ENCODE measurements around the gene TSPO2. TPM values are rescaled to one million over a fixed set of nuclear protein-coding genes. Genes with fewer than 3 reads are reported as not detected.
A peak's percentile ranks its signal among the peaks of the same experiment; 100 is the strongest.

The TSPO2 gene
- total and polyA plus RNA-seq, 2 of the 13 experiments (the other 11 are each of a cell fraction or from before 2014, with no cell fraction given), result 0.55 TPM; not detected in 1

GRCh38 chr6:41027799-41028560 is 14.3 kb upstream of the TSPO2 start (continued):
- no peak for TF ChIP-seq SOX13 (IDR thresholded peaks at IDR 0.05)
- peak in 1 of 2 experiments; percentile 23; a peak in 1 of 4 replicates for TF ChIP-seq SOX13 (CRISPR knock-in tag; conservative IDR thresholded peaks at IDR 0.05 in 1 of 2, IDR thresholded peaks at IDR 0.05 in 1 of 2)
- no peak for TF ChIP-seq MLX (CRISPR knock-in tag; IDR thresholded peaks at IDR 0.05)
- no peak for TF ChIP-seq ZBTB2 (CRISPR knock-in tag; IDR thresholded peaks at IDR 0.05; ENCODE audit: low read depth)
- peak; percentile 79; the same call in 1 of the 2 replicates for TF ChIP-seq LBX2 (CRISPR knock-in tag; IDR thresholded peaks at IDR 0.05; ENCODE audit: borderline replicate concordance)
- TF ChIP-seq ZSCAN20 (CRISPR knock-in tag; IDR thresholded peaks at IDR 0.05; ENCODE audit: borderline replicate concordance), result peak; percentile 57; the same call in 1 of the 2 replicates
- TF ChIP-seq CEBPG (CRISPR knock-in tag; IDR thresholded peaks at IDR 0.05), result no peak
- peak; percentile 96 for TF ChIP-seq NRL (CRISPR knock-in tag; IDR thresholded peaks at IDR 0.05; ENCODE audit: borderline replicate concordance)
- TF ChIP-seq ZMYM3 (CRISPR knock-in tag; IDR thresholded peaks at IDR 0.05), result 0 out of 2 replicates have a peak, but pooled peaks have one; percentile 44
- no peak for TF ChIP-seq ZFP36 (IDR thresholded peaks at IDR 0.05; ENCODE audit: borderline replicate concordance, low read depth, low read length, partially characterized antibody)
- TF ChIP-seq KLF13 (CRISPR knock-in tag; IDR thresholded peaks at IDR 0.05), result no peak
- no peak for TF ChIP-seq ZNF12 (CRISPR knock-in tag; IDR thresholded peaks at IDR 0.05)
- no peak for TF ChIP-seq MAFF (IDR thresholded peaks at IDR 0.05; ENCODE audit: low read depth, low read length)
- peak; percentile 29; the same call in 1 of the 2 replicates for TF ChIP-seq MEIS2 (CRISPR knock-in tag; IDR thresholded peaks at IDR 0.05)
- TF ChIP-seq UBTF (CRISPR knock-in tag; IDR thresholded peaks at IDR 0.05), result peak; percentile 64; the same call in 1 of the 2 replicates
- peak; percentile 59 for TF ChIP-seq ZNF7 (CRISPR knock-in tag; IDR thresholded peaks at IDR 0.05)
- TF ChIP-seq PCBP2 (optimal IDR thresholded peaks at IDR 0.05; ENCODE audit: low read depth, low read length, poor library complexity, severe bottlenecking), result no peak
- TF ChIP-seq GPBP1L1 (CRISPR knock-in tag; IDR thresholded peaks at IDR 0.05), result no peak
- TF ChIP-seq ZNF709 (CRISPR knock-in tag; IDR thresholded peaks at IDR 0.05), result no peak
- no peak for TF ChIP-seq CENPX (CRISPR knock-in tag; IDR thresholded peaks at IDR 0.05)
- no peak for TF ChIP-seq RORA (CRISPR knock-in tag; IDR thresholded peaks at IDR 0.05)
- TF ChIP-seq GATAD1 (CRISPR knock-in tag; IDR thresholded peaks at IDR 0.05), result no peak

All from HepG2 (cell line).